SK-N-DZ (cell line): ENCODE data around the gene SNX11.

Experiments
- DNase-seq: peaks from one replicate; pipeline ENCODE4 v3.0.0-alpha.2; 2015; ENCODE audit warnings: low spot score

SNX11 gene

GRCh38 chr17:48131216-48131824 lies 23.8 kb downstream of the SNX11 start:
- peak; percentile 83 for DNase-seq

GRCh38 chr17:48132385-48132784 lies 24.8 kb downstream of the SNX11 start:
- no peak for DNase-seq

- DNase-seq = no peak
These were observed 27.4 kb downstream of the SNX11 start for GRCh38 chr17:48134912-48135480.

- DNase-seq = no peak
These were observed 30.1 kb downstream of the SNX11 start for GRCh38 chr17:48137656-48138055.

- DNase-seq = no peak
These were observed 32.4 kb downstream of the SNX11 start for GRCh38 chr17:48139944-48140343.

- DNase-seq = no peak
These were observed 36.1 kb downstream of the SNX11 start for GRCh38 chr17:48143629-48144028.

GRCh38 chr17:48144231-48144630 lies 36.7 kb downstream of the SNX11 start:
- DNase-seq = no peak

- DNase-seq = no peak
These were observed 37.6 kb downstream of the SNX11 start for GRCh38 chr17:48144976-48145798.

- DNase-seq = no peak
These were observed 40.6 kb downstream of the SNX11 start for GRCh38 chr17:48148029-48148770.

- DNase-seq = peak; percentile 70
These were observed 41.6 kb downstream of the SNX11 start for GRCh38 chr17:48148854-48149786.

GRCh38 chr17:48149787-48150463 lies 42.4 kb downstream of the SNX11 start:
- no peak for DNase-seq

- DNase-seq = no peak
These were observed 43.0 kb downstream of the SNX11 start for GRCh38 chr17:48150597-48151001.

GRCh38 chr17:48151220-48151619 lies 43.7 kb downstream of the SNX11 start:
- no peak for DNase-seq

GRCh38 chr17:48152289-48152688 lies 44.7 kb downstream of the SNX11 start:
- no peak for DNase-seq

- DNase-seq = peak; percentile 52
These were observed 46.3 kb downstream of the SNX11 start for GRCh38 chr17:48153691-48154358.

- DNase-seq = no peak
These were observed 48.5 kb downstream of the SNX11 start for GRCh38 chr17:48155889-48156611.

- DNase-seq = no peak
These were observed 51.7 kb downstream of the SNX11 start for GRCh38 chr17:48159232-48159631.

GRCh38 chr17:48160177-48161081 lies 52.9 kb downstream of the SNX11 start:
- no peak for DNase-seq
